MG63 (cell line): ENCODE measurements around the gene AK1. TPM values are rescaled to one million over a fixed set of nuclear protein-coding genes. Genes with fewer than 3 reads are reported as not detected.

Source experiments
- DNase-seq: peaks from one replicate; pipeline ENCODE4 v3.0.0-alpha.2; 2020
- H3K27me3 ChIP-seq: fragments of 250-450 bp; sonication (Bioruptor Pico); 2 replicates; pipeline ENCODE4 v1.5.1; 2020; ENCODE audit warnings: mild to moderate bottlenecking, moderate library complexity
- H3K36me3 ChIP-seq: fragments of 250-450 bp; sonication (Bioruptor Pico); 2 replicates; pipeline ENCODE4 v1.5.1; 2020; ENCODE audit warnings: mild to moderate bottlenecking, moderate library complexity
- H3K4me3 ChIP-seq: fragments of 250-450 bp; sonication (Bioruptor Pico); 2 replicates; pipeline ENCODE4 v1.5.1; 2020; ENCODE audit warnings: mild to moderate bottlenecking, moderate library complexity
- H3K9me3 ChIP-seq: fragments of 250-450 bp; sonication (Bioruptor Pico); 2 replicates; pipeline ENCODE4 v1.5.1; 2020; ENCODE audit warnings: mild to moderate bottlenecking, moderate library complexity
- total RNA-seq: library from RNA; depleted of rRNA; stranded (reverse); fragments of >200 nt; shearing (Covaris generic); gene quantifications from 2 replicates; pipeline ENCODE4 v1.2.3, GENCODE V29; 2014; ENCODE audit warnings: low replicate concordance; rRNA removed

Gene AK1
- total RNA-seq, 1 experiment from 2014 or later, result 69.0 TPM

GRCh38 chr9:127828262-127829031 is 49.0 kb downstream of the AK1 start:
- Histone ChIP-seq H3K27me3 (no peaks in the 10 kb centered on the region), H3K9me3 (no peaks in the 10 kb centered on the region), H3K4me3 (no peak overlapping the region), H3K36me3 (peaks cover 35% of the 10 kb centered on the region)
- no peak for DNase-seq

- H3K27me3 ChIP-seq, result no peaks in the 10 kb centered on the region
- no peaks in the 10 kb centered on the region for H3K9me3 ChIP-seq
- H3K36me3 ChIP-seq, result peaks cover 34% of the 10 kb centered on the region
- H3K4me3 ChIP-seq, result no peak overlapping the region
- no peak for DNase-seq
Observed at GRCh38 chr9:127826253-127826913, 51.1 kb downstream of the AK1 start.

GRCh38 chr9:127825319-127826051 is 52.0 kb downstream of the AK1 start:
- H3K4me3 ChIP-seq, result no peak overlapping the region
- no peaks in the 10 kb centered on the region for H3K27me3 ChIP-seq
- H3K36me3 ChIP-seq, result peaks cover 41% of the 10 kb centered on the region
- H3K9me3 ChIP-seq, result no peaks in the 10 kb centered on the region
- DNase-seq, result no peak

- Histone ChIP-seq H3K27me3 (no peaks in the 10 kb centered on the region), H3K9me3 (no peaks in the 10 kb centered on the region), H3K36me3 (peaks cover 55% of the 10 kb centered on the region), H3K4me3 (no peak overlapping the region)
- DNase-seq, result no peak
Observed at GRCh38 chr9:127822108-127822507, 55.4 kb downstream of the AK1 start.

- no peak for DNase-seq
- no peak overlapping the region for H3K4me3 ChIP-seq
- no peaks in the 10 kb centered on the region for H3K27me3 ChIP-seq
- no peaks in the 10 kb centered on the region for H3K9me3 ChIP-seq
- peaks cover 62% of the 10 kb centered on the region for H3K36me3 ChIP-seq
Observed at GRCh38 chr9:127818574-127818973, 58.9 kb downstream of the AK1 start.

GRCh38 chr9:127817881-127818434 is 59.5 kb downstream of the AK1 start:
- no peak for DNase-seq
- Histone ChIP-seq H3K36me3 (peaks cover 67% of the 10 kb centered on the region), H3K9me3 (no peaks in the 10 kb centered on the region), H3K27me3 (no peaks in the 10 kb centered on the region), H3K4me3 (no peak overlapping the region)

- Histone ChIP-seq H3K9me3 (no peaks in the 10 kb centered on the region), H3K27me3 (no peaks in the 10 kb centered on the region), H3K36me3 (peaks cover 73% of the 10 kb centered on the region), H3K4me3 (no peak overlapping the region)
- no peak for DNase-seq
Observed at GRCh38 chr9:127816728-127817127, 60.7 kb downstream of the AK1 start.

Other genes with a start within 250 kb of the AK1 start
- not detected in 2 replicates for gene CFAP157, start 170.7 kb downstream of the AK1 start, total RNA-seq
- 15.9 and 26.7 TPM in 2 replicates for gene PTRH1, start 162.0 kb downstream of the AK1 start, total RNA-seq
- gene TTC16, start 161.6 kb downstream of the AK1 start, total RNA-seq, result not detected in 2 replicates
- gene TOR2A, start 142.4 kb downstream of the AK1 start, total RNA-seq, result 5.8 and 18.7 TPM in 2 replicates
- gene SH2D3C, start 99.0 kb downstream of the AK1 start, total RNA-seq, result not detected in 2 replicates
- gene CDK9, start 91.6 kb downstream of the AK1 start, total RNA-seq, result 48.6 and 67.5 TPM in 2 replicates
- 100 and 115 TPM in 2 replicates for gene FPGS, start 74.8 kb downstream of the AK1 start, total RNA-seq
- gene ENG, start 23.0 kb downstream of the AK1 start, total RNA-seq, result 12.9 and 14.0 TPM in 2 replicates
- gene ST6GALNAC6, start 21.9 kb upstream of the AK1 start, total RNA-seq, result 40.5 and 47.3 TPM in 2 replicates
- 4.7 and 26.9 TPM in 2 replicates for gene ST6GALNAC4, start 39.4 kb upstream of the AK1 start, total RNA-seq
- gene PIP5KL1, start 53.1 kb upstream of the AK1 start, total RNA-seq, result 0.13 TPM in 1 of 2 replicates, not detected in the other
- gene DPM2, start 60.2 kb upstream of the AK1 start, total RNA-seq, result 23.3 and 38.9 TPM in 2 replicates
- 10.3 and 11.8 TPM in 2 replicates for gene EEIG1, start 103.3 kb upstream of the AK1 start, total RNA-seq
- gene NAIF1, start 189.6 kb upstream of the AK1 start, total RNA-seq, result 6.4 and 10.7 TPM in 2 replicates
- 7.4 and 8.7 TPM in 2 replicates for gene SLC25A25, start 190.6 kb upstream of the AK1 start, total RNA-seq